ENCODE data around the gene APBA1. TPM values are rescaled to one million over a fixed set of nuclear protein-coding genes. Genes with fewer than 3 reads are reported as not detected.

APBA1 gene
- total RNA-seq, 1 donor from 2014 or later, result 5.9 TPM

DNA sequence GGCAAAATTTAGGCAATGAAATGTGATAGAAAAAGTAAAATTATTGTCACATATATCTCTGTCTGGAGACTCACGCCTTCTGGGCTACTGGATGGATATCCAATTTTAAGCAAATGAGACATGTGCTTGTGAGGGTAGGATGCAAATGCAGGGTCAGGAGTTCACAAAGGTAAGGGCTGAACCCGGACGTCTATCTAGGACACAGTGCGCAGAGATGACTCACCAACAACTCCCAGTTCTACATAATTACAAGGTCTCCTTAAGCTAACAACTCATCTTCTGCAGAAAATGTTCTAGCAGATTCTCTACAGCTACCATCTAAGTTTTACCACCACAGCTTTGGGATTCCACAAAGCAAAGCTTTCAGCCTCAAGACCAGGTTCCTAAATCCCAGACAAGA is 186.7 kb downstream of the APBA1 start:
- Mint-ChIP-seq H3K27ac (ENCODE audit: unreplicated experiment) (no peak overlapping the region), H3K9me3 (ENCODE audit: unreplicated experiment) (peaks cover 5% of the 10 kb centered on the region), H3K4me1 (ENCODE audit: low read depth, unreplicated experiment) (peaks cover 7% of the 10 kb centered on the region), H3K4me3 (ENCODE audit: unreplicated experiment) (no peak overlapping the region), H3K27me3 (ENCODE audit: low read depth, unreplicated experiment) (no peaks in the 10 kb centered on the region), H3K36me3 (ENCODE audit: low read depth, unreplicated experiment) (no peaks in the 10 kb centered on the region)
- H4K20me1 ChIP-seq (ENCODE audit: insufficient read depth, low read length), result no peaks in the 10 kb centered on the region
- no peaks in the 10 kb centered on the region for H3K27me3 ChIP-seq (ENCODE audit: insufficient read depth, low read length)
- TF ChIP-seq, protein P1, sequence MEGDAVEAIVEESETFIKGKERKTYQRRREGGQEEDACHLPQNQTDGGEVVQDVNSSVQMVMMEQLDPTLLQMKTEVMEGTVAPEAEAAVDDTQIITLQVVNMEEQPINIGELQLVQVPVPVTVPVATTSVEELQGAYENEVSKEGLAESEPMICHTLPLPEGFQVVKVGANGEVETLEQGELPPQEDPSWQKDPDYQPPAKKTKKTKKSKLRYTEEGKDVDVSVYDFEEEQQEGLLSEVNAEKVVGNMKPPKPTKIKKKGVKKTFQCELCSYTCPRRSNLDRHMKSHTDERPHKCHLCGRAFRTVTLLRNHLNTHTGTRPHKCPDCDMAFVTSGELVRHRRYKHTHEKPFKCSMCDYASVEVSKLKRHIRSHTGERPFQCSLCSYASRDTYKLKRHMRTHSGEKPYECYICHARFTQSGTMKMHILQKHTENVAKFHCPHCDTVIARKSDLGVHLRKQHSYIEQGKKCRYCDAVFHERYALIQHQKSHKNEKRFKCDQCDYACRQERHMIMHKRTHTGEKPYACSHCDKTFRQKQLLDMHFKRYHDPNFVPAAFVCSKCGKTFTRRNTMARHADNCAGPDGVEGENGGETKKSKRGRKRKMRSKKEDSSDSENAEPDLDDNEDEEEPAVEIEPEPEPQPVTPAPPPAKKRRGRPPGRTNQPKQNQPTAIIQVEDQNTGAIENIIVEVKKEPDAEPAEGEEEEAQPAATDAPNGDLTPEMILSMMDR (IDR thresholded peaks at IDR 0.05; ENCODE audit: insufficient read depth, low read depth, low read length), result no peak
- no peak for TF ChIP-seq EZH2 (IDR thresholded peaks at IDR 0.05; ENCODE audit: insufficient read depth, low read length)
- no peak overlapping the region for H3K4me3 ChIP-seq (ENCODE audit: insufficient read depth, low read depth, low read length)
- no peak overlapping the region for H3K4me2 ChIP-seq (ENCODE audit: low read length)
- H3K9me3 ChIP-seq (ENCODE audit: insufficient read depth, low read depth, low read length), result no peaks in the 10 kb centered on the region
- H3K27ac ChIP-seq (ENCODE audit: low read depth, low read length), result no peak overlapping the region
- no peaks in the 10 kb centered on the region for H3K4me1 ChIP-seq (ENCODE audit: insufficient read depth, low read length)
- DNase-seq (ENCODE audit: low read depth) (no peak), FAIRE-seq (no peak)
- H3K9ac ChIP-seq (ENCODE audit: low read length), result no peak overlapping the region
- no peak overlapping the region for H2AFZ ChIP-seq (ENCODE audit: low read depth, low read length)
- H3K36me3 ChIP-seq (ENCODE audit: insufficient read depth, low read length), result no peaks in the 10 kb centered on the region
- no peaks in the 10 kb centered on the region for H3K79me2 ChIP-seq (ENCODE audit: insufficient read depth, low read length)

DNA sequence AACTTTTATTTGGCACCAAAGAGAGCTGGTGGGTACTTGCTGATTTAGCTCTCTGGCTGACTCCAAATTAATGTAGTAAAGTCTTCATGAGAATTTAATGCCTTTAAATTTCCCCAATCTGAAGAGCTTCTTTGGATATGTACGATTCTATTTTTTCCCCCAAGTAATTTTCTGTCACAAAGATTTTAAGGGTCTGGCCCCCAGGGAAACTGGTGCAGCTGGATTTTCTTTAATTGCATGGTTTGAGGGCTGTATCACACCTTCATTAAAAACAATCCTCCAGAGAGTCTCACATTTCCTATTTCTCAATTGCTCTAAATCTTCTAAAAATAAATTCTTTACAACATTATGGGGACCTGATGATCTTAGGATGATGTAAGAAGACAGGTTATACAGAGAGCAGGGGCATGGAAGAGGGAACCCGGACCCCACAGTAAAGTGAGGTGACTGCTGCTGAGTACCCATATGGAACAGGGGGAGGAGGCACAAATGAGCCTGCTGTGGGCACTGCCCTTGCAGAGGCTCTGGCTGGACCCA is 188.2 kb downstream of the APBA1 start:
- Mint-ChIP-seq H3K9me3 (ENCODE audit: unreplicated experiment) (peaks cover 3% of the 10 kb centered on the region), H3K27me3 (ENCODE audit: low read depth, unreplicated experiment) (no peaks in the 10 kb centered on the region), H3K27ac (ENCODE audit: unreplicated experiment) (no peak overlapping the region), H3K4me1 (ENCODE audit: low read depth, unreplicated experiment) (peaks cover 7% of the 10 kb centered on the region), H3K4me3 (ENCODE audit: unreplicated experiment) (no peak overlapping the region), H3K36me3 (ENCODE audit: low read depth, unreplicated experiment) (no peaks in the 10 kb centered on the region)
- Histone ChIP-seq H3K27me3 (ENCODE audit: insufficient read depth, low read length) (no peaks in the 10 kb centered on the region), H3K9me3 (ENCODE audit: insufficient read depth, low read depth, low read length) (no peaks in the 10 kb centered on the region), H3K9ac (ENCODE audit: low read length) (no peak overlapping the region), H3K4me2 (ENCODE audit: low read length) (no peak overlapping the region), H3K36me3 (ENCODE audit: insufficient read depth, low read length) (no peaks in the 10 kb centered on the region), H3K4me1 (ENCODE audit: insufficient read depth, low read length) (no peaks in the 10 kb centered on the region), H3K4me3 (ENCODE audit: insufficient read depth, low read depth, low read length) (no peak overlapping the region), H4K20me1 (ENCODE audit: insufficient read depth, low read length) (no peaks in the 10 kb centered on the region), H3K27ac (ENCODE audit: low read depth, low read length) (no peak overlapping the region), H3K79me2 (ENCODE audit: insufficient read depth, low read length) (no peaks in the 10 kb centered on the region), H2AFZ (ENCODE audit: low read depth, low read length) (no peak overlapping the region)
- DNase-seq (ENCODE audit: low read depth) (no peak), FAIRE-seq (no peak)
- TF ChIP-seq, protein P1 (IDR thresholded peaks at IDR 0.05; ENCODE audit: insufficient read depth, low read depth, low read length), result no peak
- TF ChIP-seq EZH2 (IDR thresholded peaks at IDR 0.05; ENCODE audit: insufficient read depth, low read length), result no peak

DNA sequence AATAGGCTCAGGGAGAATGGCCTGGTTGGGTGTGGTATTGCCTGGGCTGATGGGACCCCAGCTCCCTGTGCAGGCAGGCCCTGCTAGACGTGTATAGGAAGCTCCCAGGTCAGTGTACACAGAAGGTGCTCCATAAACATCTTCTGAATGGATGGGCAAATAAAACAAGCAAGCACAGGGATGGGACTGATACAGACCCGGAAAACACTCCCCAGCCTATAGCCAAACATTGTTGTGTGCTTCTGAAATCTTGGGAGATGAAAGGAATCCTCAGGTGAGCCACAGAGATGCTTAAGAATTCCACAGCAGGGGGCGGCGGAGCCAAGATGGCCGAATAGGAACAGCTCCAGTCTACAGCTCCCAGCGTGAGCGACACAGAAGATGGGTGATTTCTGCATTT is 195.4 kb downstream of the APBA1 start:
- FAIRE-seq, result no peak
- no peak overlapping the region for H3K27ac Mint-ChIP-seq (ENCODE audit: unreplicated experiment)
- Histone ChIP-seq H3K4me1 (ENCODE audit: insufficient read depth, low read length) (no peaks in the 10 kb centered on the region), H3K4me3 (ENCODE audit: insufficient read depth, low read depth, low read length) (no peak overlapping the region), H3K9ac (ENCODE audit: low read length) (no peak overlapping the region), H3K27ac (ENCODE audit: low read depth, low read length) (no peak overlapping the region), H3K4me2 (ENCODE audit: low read length) (no peak overlapping the region), H3K27me3 (ENCODE audit: insufficient read depth, low read length) (no peaks in the 10 kb centered on the region), H3K36me3 (ENCODE audit: insufficient read depth, low read length) (no peaks in the 10 kb centered on the region), H2AFZ (ENCODE audit: low read depth, low read length) (no peak overlapping the region), H4K20me1 (ENCODE audit: insufficient read depth, low read length) (no peaks in the 10 kb centered on the region), H3K9me3 (ENCODE audit: insufficient read depth, low read depth, low read length) (no peaks in the 10 kb centered on the region), H3K79me2 (ENCODE audit: insufficient read depth, low read length) (no peaks in the 10 kb centered on the region)
- no peak overlapping the region for H3K4me3 Mint-ChIP-seq (ENCODE audit: unreplicated experiment)
- no peaks in the 10 kb centered on the region for H3K36me3 Mint-ChIP-seq (ENCODE audit: low read depth, unreplicated experiment)
- TF ChIP-seq, protein P1 (IDR thresholded peaks at IDR 0.05; ENCODE audit: insufficient read depth, low read depth, low read length), result no peak
- TF ChIP-seq EZH2 (IDR thresholded peaks at IDR 0.05; ENCODE audit: insufficient read depth, low read length), result no peak
- H3K27me3 Mint-ChIP-seq (ENCODE audit: low read depth, unreplicated experiment), result peaks cover 4% of the 10 kb centered on the region
- peaks cover 4% of the 10 kb centered on the region for H3K9me3 Mint-ChIP-seq (ENCODE audit: unreplicated experiment)
- peaks cover 3% of the 10 kb centered on the region for H3K4me1 Mint-ChIP-seq (ENCODE audit: low read depth, unreplicated experiment)
- no peak for DNase-seq (ENCODE audit: low read depth)

Data from astrocyte (in vitro differentiated cells and primary cell).